ENCODE results near the gene SORD.
"Not testable (repeated sequence)": the region's sequence is repeated elsewhere in the genome, so short reads cannot be mapped to it uniquely, and the experiment has no call there.

The SORD gene

GRCh38 chr15:45048794-45049631 is 26.0 kb downstream of the SORD start:
- Histone ChIP-seq H3K4me3 (no peak overlapping the region), H4K20me1 (no peaks in the 10 kb centered on the region), H3K4me1 (no peaks in the 10 kb centered on the region), H3K4me2 (no peak overlapping the region), H3K27ac (no peak overlapping the region), H3K36me3 (peaks cover 88% of the 10 kb centered on the region), H3K9me3 (peaks cover 73% of the 10 kb centered on the region), H3K27me3 (no peaks in the 10 kb centered on the region), H3K9ac (no peak overlapping the region)
- TF ChIP-seq Cebpa-rat (IDR thresholded peaks at IDR 0.05): no peak

GRCh38 chr15:45050587-45050986 is 27.6 kb downstream of the SORD start:
- Histone ChIP-seq H3K9ac (no peak overlapping the region), H3K27me3 (no peaks in the 10 kb centered on the region), H4K20me1 (no peaks in the 10 kb centered on the region), H3K36me3 (peaks cover 76% of the 10 kb centered on the region), H3K9me3 (peaks cover 73% of the 10 kb centered on the region), H3K4me1 (no peaks in the 10 kb centered on the region), H3K4me2 (no peak overlapping the region), H3K4me3 (no peak overlapping the region), H3K27ac (no peak overlapping the region)
- TF ChIP-seq Cebpa-rat (IDR thresholded peaks at IDR 0.05): no peak

DNA sequence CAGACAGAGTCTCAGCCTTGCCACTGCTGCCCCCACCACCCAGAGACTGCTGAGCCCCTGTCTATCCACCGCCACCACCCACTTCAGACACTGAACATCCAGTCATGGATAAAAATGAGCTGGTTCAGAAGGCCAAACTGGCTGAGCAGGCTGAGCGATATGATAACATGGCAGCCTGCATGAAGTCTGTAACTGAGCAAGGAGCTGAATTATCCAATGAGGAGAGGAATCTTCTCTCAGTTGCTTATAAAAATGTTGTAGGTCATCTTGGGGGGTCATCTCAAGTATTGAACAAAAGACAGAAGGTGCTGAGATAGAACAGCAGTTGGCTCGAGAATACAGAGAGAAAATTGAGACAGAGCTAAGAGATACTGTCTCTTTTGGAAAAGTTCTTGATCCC is 29.7 kb downstream of the SORD start:
- H3K27ac ChIP-seq: not testable (repeated sequence)

GRCh38 chr15:45058690-45059675 is 36.0 kb downstream of the SORD start:
- not testable (repeated sequence) for H3K4me1 ChIP-seq, H3K9ac ChIP-seq, H3K4me2 ChIP-seq, H3K27me3 ChIP-seq, H3K4me3 ChIP-seq, H3K27ac ChIP-seq, H4K20me1 ChIP-seq
- Histone ChIP-seq H3K9me3 (peaks cover 33% of the 10 kb centered on the region), H3K36me3 (peaks cover 61% of the 10 kb centered on the region)

More for the DNA sequence above, 29.7 kb downstream of the SORD start:
- not testable (repeated sequence) for H3K27me3 ChIP-seq, H3K4me1 ChIP-seq, H3K4me2 ChIP-seq, H4K20me1 ChIP-seq, H3K9ac ChIP-seq, H3K4me3 ChIP-seq
- Histone ChIP-seq H3K9me3 (peaks cover 72% of the 10 kb centered on the region), H3K36me3 (peaks cover 73% of the 10 kb centered on the region)

DNA sequence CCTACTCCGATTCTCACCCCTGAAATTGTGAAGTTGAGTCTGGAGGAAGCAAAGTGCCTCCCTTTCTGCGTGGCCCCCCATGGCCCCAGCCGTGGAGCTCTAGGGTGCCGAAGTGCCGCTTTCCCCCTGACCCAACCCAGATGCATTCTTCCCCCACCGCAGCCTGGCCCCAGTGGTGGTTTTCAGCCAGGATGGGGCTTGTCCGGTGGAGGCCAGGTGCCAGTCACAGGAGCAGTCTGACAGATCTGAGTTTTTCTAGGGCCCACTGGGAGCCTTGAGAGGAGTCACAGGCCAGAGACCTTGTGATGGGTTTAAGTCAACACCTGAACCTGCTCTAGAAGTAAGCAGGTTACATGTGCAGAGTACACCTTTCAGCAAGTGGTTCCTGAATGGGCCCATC is 39.3 kb downstream of the SORD start:
- Histone ChIP-seq H3K9me3 (peaks cover 23% of the 10 kb centered on the region), H3K36me3 (peaks cover 83% of the 10 kb centered on the region)
- H3K9ac ChIP-seq, H4K20me1 ChIP-seq, H3K27ac ChIP-seq, H3K4me3 ChIP-seq, H3K27me3 ChIP-seq, H3K4me2 ChIP-seq, H3K4me1 ChIP-seq: not testable (repeated sequence)

GRCh38 chr15:45064386-45064785 is 41.4 kb downstream of the SORD start:
- no peaks in the 10 kb centered on the region for H4K20me1 ChIP-seq
- no peak for TF ChIP-seq Cebpa-rat (IDR thresholded peaks at IDR 0.05)
- H3K9me3 ChIP-seq: peaks cover 2% of the 10 kb centered on the region; the same call in 1 of the 2 replicates
- H3K9ac ChIP-seq: no peak overlapping the region
- no peaks in the 10 kb centered on the region for H3K27me3 ChIP-seq
- no peak overlapping the region for H3K27ac ChIP-seq
- H3K4me2 ChIP-seq: no peak overlapping the region
- no peak overlapping the region for H3K4me3 ChIP-seq
- peaks cover 79% of the 10 kb centered on the region for H3K36me3 ChIP-seq
- H3K4me1 ChIP-seq: no peaks in the 10 kb centered on the region

DNA sequence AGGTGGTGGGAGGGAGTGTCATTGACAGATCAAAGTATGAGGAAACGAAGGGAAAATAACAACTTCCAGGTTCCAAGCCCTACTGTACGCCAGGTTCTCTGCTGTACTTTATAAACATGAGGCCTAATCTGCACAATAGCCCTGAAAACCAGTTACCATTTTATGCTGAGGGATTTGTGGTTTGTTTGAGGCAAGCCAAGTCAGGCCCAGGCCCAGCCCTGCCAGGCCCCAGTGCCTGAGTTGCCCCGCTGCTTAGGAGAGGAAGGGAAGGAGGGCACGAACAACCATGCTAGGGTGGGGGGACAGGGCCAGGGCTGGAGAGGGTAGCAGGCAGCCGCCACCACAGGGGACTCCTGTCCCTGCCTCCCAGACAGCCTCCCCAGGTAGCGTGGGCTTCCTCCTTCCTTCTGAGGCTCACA is 47.0 kb downstream of the SORD start:
- H3K27ac ChIP-seq: not testable (repeated sequence)

GRCh38 chr15:45073602-45074001 is 50.6 kb downstream of the SORD start:
- not testable (repeated sequence) for H3K9me3 ChIP-seq, H3K27ac ChIP-seq, H3K4me1 ChIP-seq, H3K4me3 ChIP-seq, H3K27me3 ChIP-seq, H3K4me2 ChIP-seq, H4K20me1 ChIP-seq, H3K9ac ChIP-seq
- peaks cover 31% of the 10 kb centered on the region for H3K36me3 ChIP-seq

More for the DNA sequence above, 47.0 kb downstream of the SORD start:
- not testable (repeated sequence) for H3K4me1 ChIP-seq, H3K4me3 ChIP-seq, H3K27me3 ChIP-seq, H3K9ac ChIP-seq, H3K4me2 ChIP-seq, H3K9me3 ChIP-seq, H4K20me1 ChIP-seq
- H3K36me3 ChIP-seq: peaks cover 64% of the 10 kb centered on the region

- not testable (repeated sequence) for H3K27me3 ChIP-seq, H3K4me3 ChIP-seq, H3K9me3 ChIP-seq, H3K27ac ChIP-seq, H3K9ac ChIP-seq, H3K4me2 ChIP-seq, H3K4me1 ChIP-seq, H4K20me1 ChIP-seq
- peaks cover 12% of the 10 kb centered on the region for H3K36me3 ChIP-seq
These were observed 52.7 kb downstream of the SORD start for GRCh38 chr15:45075440-45076320.

DNA sequence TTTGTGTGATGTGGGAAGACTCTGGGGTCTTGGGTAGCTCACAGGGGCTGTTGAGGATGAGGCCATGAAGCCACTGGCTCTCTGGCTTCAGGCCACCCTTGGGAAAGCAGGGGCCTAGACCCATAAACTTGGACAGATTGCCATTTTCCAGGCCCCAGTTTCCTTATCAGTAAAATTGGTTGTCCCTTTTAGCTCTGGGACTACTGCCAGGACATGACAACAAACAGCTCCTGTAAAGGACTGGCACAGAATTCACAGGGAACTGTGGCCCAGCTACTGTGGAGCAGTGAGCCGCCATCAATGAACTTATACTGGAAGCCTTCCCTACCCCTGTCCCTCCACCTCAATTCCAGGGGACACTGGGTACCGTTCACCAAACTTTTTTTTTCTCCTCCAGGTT is 54.4 kb downstream of the SORD start:
- H4K20me1 ChIP-seq, H3K27me3 ChIP-seq, H3K4me2 ChIP-seq, H3K9me3 ChIP-seq, H3K4me3 ChIP-seq, H3K9ac ChIP-seq, H3K27ac ChIP-seq, H3K36me3 ChIP-seq, H3K4me1 ChIP-seq: not testable (repeated sequence)

DNA sequence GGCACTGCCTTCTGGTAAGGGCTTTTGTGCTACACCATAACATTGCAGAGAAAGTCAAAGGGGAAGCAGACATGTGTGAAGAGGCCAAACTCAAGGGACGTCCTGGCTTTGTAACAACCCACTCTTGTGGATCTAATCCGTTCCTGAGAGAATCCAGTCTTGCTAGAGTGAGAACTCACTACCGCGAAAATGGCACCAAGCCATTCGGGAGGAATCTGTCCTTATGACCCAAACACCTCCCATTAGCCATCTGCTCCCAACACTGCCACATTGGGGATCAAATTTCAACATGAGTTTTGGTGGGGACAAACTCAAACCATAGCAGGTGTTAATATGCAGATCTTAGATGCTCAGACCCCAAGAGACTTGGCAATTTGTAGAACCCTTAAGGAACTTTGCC is 56.2 kb downstream of the SORD start:
- not testable (repeated sequence) for H3K4me1 ChIP-seq, H3K4me3 ChIP-seq, H3K27me3 ChIP-seq, H4K20me1 ChIP-seq, H3K36me3 ChIP-seq, H3K27ac ChIP-seq, H3K9me3 ChIP-seq, H3K9ac ChIP-seq, H3K4me2 ChIP-seq

GRCh38 chr15:45079628-45080246 is 56.7 kb downstream of the SORD start:
- not testable (repeated sequence) for H3K27ac ChIP-seq, H3K4me3 ChIP-seq

DNA sequence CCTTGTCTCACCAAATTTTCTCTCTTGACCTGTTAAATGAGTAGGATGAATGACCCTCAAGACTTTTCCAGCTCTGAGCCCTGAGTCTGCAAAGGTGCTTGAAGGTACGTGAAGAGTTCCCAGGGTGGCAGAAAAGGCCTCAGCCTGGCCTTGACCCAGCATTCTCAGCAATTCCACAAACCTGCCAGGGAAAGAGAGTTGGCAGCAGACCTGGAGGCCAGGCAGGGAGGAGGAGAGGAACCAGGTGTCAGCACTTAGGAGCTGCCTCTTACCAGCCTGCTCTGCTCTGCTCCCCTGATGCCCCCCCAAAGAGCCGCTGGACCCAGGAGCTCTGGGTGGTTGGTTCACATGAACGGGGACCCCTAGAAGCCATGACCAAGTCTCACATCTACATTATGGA is 57.6 kb downstream of the SORD start:
- H3K9me3 ChIP-seq, H3K4me2 ChIP-seq, H3K27ac ChIP-seq, H3K36me3 ChIP-seq, H3K4me3 ChIP-seq, H4K20me1 ChIP-seq, H3K4me1 ChIP-seq, H3K27me3 ChIP-seq, H3K9ac ChIP-seq: not testable (repeated sequence)

More at GRCh38 chr15:45079628-45080246, 56.7 kb downstream of the SORD start:
- H3K27me3 ChIP-seq, H3K9ac ChIP-seq, H3K4me1 ChIP-seq, H4K20me1 ChIP-seq, H3K9me3 ChIP-seq, H3K4me2 ChIP-seq, H3K36me3 ChIP-seq: not testable (repeated sequence)

All from BLaER1 (cell line).